GM12872 (cell line): Measurements from ENCODE around the gene CERS6.

Experiments
- CTCF ChIP-seq: IDR thresholded peaks from 3 replicates; pipeline ENCODE4 v1.5.1; 2011; ENCODE audit warnings: low read depth, mild to moderate bottlenecking, low read length, moderate library complexity; ENCODE audit not compliant: insufficient read depth

CERS6 gene

DNA sequence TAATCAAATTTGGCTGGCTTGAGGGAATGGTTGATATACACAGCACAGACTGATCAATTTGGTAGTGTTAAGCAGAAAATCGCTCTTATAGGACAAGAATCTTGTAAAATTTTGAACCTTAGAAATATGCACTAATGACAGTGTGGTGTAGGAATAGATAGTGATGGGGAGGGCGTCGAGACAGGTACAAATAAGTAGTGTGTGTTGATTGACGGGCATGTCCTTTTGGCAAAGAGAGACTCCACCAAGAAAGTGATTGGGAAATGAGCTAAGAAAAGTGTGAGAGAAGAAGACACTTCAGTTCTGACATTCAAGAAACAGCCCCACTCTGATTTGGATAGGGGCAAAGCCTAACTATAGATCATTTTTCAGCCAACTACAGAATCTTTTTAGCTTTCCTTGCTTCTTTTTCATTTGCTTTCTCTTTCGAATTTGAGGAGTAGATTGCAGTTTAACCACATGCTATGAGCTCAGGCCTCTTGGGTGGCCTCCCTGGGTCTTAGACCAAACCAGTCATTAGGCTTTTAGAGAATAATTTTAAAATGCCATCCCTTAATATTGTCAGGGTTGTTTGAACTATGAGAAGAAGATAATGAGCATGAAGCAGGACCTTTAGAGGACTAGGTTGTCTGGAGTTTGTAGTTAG, 127.1 kb downstream of the CERS6 start:
- no peak for TF ChIP-seq CTCF

DNA sequence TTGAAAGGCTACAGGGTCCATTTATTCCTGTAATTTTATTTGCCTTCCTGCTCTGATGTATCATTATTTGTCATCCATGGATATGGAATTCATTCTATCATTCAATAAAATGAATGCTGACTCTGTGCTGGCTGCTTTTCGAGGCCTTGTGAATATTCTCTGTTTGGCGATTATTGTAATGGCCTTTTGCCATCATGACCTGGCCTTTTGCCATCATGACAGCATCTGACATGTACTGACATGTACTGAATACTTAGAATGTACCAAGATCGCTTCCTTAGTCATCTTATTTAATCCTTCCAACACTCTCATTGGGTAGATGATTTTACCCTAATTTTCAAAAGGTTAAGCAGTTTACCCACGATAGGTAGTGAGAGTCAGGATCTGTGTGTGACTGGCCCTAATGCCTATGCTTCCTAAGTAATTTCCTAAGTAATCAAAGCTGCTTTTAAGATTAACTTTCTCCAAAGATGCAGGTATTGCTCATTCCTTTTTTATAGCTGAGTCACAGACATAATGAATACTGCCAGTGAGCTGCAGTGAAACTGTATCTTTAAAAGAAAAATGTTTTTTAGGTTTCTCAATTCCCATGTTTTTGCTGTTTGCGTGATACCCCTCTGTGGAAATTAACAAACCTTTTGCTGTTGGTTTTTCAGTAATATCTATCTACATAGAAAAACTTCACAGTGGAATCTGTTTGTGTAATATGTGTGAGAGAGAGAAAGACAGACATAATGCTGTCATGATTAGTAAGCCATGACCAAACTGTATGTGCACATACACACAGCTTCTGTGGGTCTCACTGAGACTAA, 127.8 kb downstream of the CERS6 start:
- no peak for TF ChIP-seq CTCF

DNA sequence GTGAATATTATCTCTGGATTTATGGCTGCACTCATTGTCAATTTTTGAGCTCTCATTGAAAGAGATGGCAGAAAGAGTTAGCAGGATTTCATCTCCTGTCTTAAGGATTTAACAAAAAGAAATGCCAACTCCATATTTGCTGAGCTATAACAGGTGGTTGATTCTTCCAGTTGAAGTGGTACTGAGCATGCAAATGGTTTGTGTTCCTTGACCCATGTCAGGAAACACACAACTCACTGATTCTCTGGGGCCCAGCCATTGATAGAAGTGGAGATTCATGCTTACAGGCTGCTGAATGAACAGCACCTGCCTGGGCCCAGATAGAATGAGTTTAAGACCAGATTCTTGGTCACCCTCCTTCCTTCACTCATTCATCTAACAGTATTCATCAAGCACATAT, 128.8 kb downstream of the CERS6 start:
- no peak for TF ChIP-seq CTCF

DNA sequence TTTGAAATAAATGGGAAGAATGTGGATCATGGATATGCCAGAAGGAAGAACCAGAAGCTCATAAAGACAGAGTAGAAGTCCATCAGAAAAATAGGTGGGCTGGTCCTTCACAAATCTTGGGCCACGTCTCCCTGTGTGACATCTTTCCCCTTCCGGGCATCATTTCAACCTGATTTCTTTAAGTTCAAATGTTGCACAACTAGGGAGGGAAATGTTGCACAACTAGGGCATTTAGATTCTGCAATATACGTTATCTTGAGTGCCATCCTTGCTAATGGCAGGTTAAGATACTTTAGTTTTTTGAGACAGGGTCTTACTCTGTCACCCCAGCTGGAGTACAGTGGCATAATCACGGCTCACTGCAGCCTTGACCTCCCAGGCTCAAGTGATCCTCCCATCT, 129.6 kb downstream of the CERS6 start:
- TF ChIP-seq CTCF = no peak

DNA sequence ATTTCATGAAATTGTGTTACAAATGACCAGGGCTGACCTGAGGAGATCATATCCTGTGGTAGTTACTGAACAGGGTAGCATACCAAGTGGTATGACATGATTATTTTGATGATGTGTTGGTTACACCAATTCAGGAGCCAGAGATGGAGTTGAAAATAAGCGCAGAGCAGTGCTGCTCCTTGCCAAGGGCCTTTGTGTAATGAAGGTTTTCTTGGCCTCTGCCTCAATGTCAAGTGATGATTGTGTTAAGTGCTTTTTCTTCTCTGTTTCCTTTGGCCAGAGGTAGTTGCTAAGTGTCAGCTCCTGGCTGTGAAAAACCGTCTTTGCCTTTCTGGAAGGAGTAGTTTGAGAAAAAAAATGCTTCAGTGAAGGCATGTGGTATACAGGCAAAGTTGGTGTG, 131.2 kb downstream of the CERS6 start:
- no peak for TF ChIP-seq CTCF

DNA sequence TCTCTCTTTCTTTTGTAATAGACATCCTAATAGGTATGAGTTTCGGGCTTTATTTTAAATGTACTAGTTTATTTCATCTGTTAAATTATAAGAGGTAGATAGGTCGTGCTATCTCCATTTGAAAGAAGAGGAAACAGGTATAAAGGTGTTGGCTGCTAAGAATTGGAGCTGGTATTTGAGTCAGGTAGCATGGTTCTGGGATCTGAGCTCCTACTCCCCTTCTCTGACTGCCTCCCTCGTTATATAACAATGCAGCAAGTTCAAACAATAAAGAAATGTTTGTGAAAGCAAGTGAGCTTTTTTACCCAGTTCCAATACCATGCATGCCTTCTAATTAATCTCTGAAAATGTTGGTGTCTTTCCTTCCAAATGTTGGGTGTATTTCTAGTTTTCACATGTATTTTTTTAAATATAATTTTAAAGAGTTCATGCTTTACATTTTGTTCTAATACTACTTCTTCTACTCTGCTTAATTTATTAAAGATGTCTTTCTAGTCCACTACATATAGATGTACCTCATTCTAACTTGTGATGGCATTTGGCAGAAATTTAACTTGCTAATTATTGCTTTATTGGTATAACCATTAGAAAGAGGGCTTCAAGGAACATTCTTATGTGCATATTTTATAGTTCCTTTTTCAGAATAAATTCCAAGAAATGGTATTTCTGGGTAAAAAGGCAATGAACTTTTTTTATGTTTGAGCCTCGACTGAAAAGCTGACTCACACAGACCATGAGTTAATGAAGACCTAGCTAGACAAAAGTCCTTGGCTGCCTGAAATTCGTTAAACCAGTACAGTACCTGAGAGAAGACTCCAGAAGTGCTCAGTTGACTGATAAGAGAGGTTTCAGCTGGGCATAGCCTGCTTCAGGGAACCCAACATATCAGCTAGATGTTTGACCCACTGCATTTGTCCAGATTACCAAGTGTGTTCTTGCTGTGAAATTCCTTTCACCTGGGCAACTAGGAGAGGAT, 133.5 kb downstream of the CERS6 start:
- no peak for TF ChIP-seq CTCF

DNA sequence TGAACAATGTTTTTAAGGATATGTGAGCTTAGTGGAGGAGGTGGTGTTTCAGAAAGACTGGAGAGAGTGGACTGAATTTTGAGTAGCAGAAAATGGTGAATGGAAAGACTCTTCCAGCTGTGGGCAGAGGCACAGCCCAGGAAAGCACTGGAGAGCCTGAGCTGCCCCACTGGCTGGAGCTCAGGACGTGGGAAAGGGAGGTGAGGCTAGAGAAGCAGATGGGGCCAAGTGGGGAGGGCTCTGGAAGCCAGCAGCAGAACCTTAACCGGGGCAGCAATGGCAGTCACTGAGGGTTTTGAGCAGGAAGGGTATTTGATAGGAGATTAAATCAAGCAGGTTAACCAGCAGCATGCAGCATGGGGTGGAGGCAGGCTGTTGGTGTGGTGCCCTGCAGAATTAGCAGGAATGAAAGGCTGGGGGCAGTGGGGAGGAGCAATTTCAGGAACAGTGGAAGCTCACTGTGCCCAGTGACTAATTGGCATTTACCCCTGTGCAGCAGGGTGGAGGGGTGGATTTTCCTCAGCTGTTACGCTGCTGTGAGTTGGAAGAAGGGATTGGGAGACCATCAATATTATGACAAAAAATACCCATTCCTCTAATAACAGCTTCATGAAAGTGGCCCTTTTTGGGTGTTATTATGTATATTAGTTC, 136.2 kb downstream of the CERS6 start:
- TF ChIP-seq CTCF = no peak
